ENCODE data around the gene ABCG4. TPM values are rescaled to one million over a fixed set of nuclear protein-coding genes. Genes with fewer than 3 reads are reported as not detected.
A peak's percentile ranks its signal among the peaks of the same experiment; 100 is the strongest.
"Not testable (repeated sequence)": the region's sequence is repeated elsewhere in the genome, so short reads cannot be mapped to it uniquely, and the experiment has no call there.

Gene ABCG4
- total and polyA plus RNA-seq, 11 donors, result 0.25 to 2.1 (median 0.98) TPM

DNA sequence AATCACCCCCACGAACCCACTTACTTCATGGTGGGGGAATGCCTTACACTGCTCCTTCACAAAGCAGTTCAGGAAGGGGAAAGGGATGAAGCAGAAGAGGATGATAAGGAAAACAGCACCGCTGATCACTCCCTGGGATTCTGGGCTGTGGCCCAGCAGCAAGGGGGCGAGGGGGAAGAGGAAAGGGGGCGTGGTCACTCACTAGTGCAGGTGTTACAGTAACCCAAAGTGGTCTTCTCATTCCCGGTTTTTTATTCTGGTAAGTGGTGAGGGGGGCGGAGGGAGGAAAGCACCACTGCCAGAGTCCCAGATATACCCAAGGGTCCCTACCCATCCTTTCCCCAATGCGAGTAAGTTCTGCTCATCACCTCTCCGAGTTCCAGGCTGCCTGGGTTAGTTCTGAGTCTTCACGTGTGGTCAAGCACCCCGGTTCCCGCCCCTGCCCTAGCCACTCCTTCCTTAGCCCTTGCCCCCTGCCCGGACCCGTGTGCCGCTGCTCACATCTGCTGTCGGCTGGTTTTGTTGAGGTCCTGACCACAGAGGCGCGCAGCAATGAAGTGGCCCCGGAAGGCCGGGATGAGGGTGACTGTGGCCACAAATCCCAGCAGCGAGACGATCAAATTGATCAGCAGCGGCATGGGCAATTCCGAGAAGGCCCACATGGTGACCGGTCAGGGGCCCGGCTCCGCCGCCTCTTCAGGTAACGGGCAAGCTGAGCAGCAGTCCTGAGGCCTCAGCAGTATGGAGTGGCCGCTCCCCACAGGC is 47.7 kb upstream of the ABCG4 start:
- intact Hi-C loops (cut with DNase I), result loop anchor here in 4 of 10 donors (5.0 to 10.0 kb wide), 4 partner anchors 96 to 234 kb away; partner anchors contain the start of genes MCAM (in 1 of the 4) and RNF26 (in 1 of the 4)
- ATAC-seq, result peak; percentile 5 to 23 (median 10)
- WGBS, 4 donors, result 2 to 3% (median 2%) methylated on average over 17 to 29 of the region's 29 CpGs

DNA sequence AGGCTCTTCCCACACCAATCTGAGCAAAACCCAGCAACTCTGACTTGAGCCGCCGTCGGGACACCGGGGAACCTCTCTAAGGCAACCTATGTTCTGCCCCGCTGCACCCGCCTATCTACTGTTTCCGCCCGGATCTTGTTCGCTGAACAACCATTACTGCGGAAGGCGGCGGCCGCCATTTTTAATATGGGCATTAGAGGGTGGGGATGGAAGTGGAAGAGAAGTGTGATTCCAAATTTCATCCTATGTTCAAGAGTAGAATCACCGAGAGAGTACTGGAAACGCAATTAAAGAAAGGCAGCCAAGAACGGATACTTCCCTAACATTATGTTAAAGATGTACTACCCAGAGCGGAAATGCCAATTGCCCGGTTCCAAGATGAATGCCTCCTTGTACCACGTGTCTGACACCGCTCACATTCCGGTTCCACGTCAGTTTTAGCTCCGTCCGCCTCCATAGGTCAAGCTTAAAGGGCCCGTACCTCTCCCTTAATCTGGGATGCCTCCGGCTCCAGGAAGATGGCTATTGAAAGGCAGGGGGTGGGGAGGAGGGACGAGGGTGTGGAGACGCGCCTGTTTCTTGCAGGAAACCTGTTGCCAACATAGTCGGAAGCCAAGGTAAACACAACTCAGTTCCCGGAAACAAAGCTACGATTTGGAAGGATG is 47.0 kb upstream of the ABCG4 start, which contains the start of gene DPAGT1:
TSS of gene DPAGT1 (minus strand) at position 95 of the 665 bp plus-strand sequence. CDS start 198 bp downstream, outside the sequence.
- no peak for TF ChIP-seq POLR2A (IDR thresholded peaks at IDR 0.05)
- TF ChIP-seq, protein P1, sequence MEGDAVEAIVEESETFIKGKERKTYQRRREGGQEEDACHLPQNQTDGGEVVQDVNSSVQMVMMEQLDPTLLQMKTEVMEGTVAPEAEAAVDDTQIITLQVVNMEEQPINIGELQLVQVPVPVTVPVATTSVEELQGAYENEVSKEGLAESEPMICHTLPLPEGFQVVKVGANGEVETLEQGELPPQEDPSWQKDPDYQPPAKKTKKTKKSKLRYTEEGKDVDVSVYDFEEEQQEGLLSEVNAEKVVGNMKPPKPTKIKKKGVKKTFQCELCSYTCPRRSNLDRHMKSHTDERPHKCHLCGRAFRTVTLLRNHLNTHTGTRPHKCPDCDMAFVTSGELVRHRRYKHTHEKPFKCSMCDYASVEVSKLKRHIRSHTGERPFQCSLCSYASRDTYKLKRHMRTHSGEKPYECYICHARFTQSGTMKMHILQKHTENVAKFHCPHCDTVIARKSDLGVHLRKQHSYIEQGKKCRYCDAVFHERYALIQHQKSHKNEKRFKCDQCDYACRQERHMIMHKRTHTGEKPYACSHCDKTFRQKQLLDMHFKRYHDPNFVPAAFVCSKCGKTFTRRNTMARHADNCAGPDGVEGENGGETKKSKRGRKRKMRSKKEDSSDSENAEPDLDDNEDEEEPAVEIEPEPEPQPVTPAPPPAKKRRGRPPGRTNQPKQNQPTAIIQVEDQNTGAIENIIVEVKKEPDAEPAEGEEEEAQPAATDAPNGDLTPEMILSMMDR (IDR thresholded peaks at IDR 0.05), result no peak
- Histone ChIP-seq H3K36me3 (peaks cover 0 to 22% (median 15%) of the 10 kb centered on the region in 9 donors), H3K27ac (peak within 1 kb of the TSS; percentile 78 to 97 (median 92)), H3K4me3 (peak within 1 kb of the TSS; percentile 56 to 94 (median 84)), H3K27me3 (no peaks in the 10 kb centered on the region), H3K9me3 (no peaks in the 10 kb centered on the region), H3K4me1 (peaks cover 8 to 43% (median 34%) of the 10 kb centered on the region in 12 donors)
- 0 to 1% (median 0%) methylated on average over 31 to 32 of the region's 32 CpGs for WGBS, 4 donors
- DNase-seq (peak; percentile 89 to 94 (median 92)), ATAC-seq (peak; percentile 93 to 97 (median 96))
- intact Hi-C loops (cut with DNase I), result loop anchor here in 4 of 10 donors (2.0 to 10.0 kb wide), 5 partner anchors 35 to 233 kb away; partner anchors contain the start of genes MCAM (in 1 of the 4), RNF26 (in 1 of the 4) and VPS11 (in 1 of the 4)

More for the DNA sequence above, 47.7 kb upstream of the ABCG4 start:
- TF ChIP-seq, protein P1 (IDR thresholded peaks at IDR 0.05), result no peak
- TF ChIP-seq POLR2A (IDR thresholded peaks at IDR 0.05), result no peak
- peak in 1 of 5 donors; percentile 70 for DNase-seq
- Histone ChIP-seq H3K9me3 (no peaks in the 10 kb centered on the region), H3K27ac (peak overlapping the region; percentile 78 to 97 (median 92)), H3K27me3 (no peaks in the 10 kb centered on the region), H3K4me1 (peaks cover 8 to 36% (median 27%) of the 10 kb centered on the region in 12 donors), H3K4me3 (peak overlapping the region; percentile 56 to 94 (median 84)), H3K36me3 (peaks cover 0 to 29% (median 21%) of the 10 kb centered on the region in 9 donors)

DNA sequence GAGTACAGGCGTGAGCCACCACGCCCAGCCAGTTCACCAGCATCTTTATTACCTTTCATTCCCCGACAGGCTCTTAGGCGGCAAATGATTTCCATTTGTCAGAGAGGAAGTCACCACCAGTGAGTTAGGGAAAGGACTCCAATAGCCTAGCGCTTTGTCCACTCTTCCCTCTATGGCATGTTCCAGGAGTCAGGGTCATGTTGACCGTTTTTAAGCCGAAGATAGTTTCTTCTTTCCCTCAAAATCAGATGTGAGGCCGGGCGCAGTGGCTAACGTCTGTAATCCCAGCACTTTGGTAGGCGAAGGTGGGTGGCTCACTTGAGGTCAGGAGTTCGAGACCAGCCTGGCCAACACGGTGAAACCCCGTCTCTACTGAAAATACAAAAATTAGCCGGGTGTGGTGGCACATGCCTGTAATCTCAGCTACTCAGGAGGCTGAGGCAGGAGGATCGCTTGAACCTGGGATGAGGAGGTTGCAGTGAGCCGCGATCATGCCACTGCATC is 45.6 kb upstream of the ABCG4 start:
- not testable (repeated sequence) for H3K27me3 ChIP-seq, H3K36me3 ChIP-seq, H3K9me3 ChIP-seq, DNase-seq, ATAC-seq
- H3K27ac ChIP-seq, result peak overlapping the region; percentile 78 to 97 (median 92)
- intact Hi-C loops (cut with DNase I), result loop anchor here in 4 of 10 donors (2.0 to 10.0 kb wide), 5 partner anchors 36 to 232 kb away; partner anchors contain the start of genes MCAM (in 1 of the 4), RNF26 (in 1 of the 4) and VPS11 (in 1 of the 4)
- peak overlapping the region in 11 of 12 donors; percentile 38 to 94 (median 86) for H3K4me3 ChIP-seq
- 77 to 82% (median 80%) methylated on average over 17 to 18 of the region's 18 CpGs for WGBS, 4 donors
- peaks cover 8 to 47% (median 38%) of the 10 kb centered on the region in 12 donors for H3K4me1 ChIP-seq

DNA sequence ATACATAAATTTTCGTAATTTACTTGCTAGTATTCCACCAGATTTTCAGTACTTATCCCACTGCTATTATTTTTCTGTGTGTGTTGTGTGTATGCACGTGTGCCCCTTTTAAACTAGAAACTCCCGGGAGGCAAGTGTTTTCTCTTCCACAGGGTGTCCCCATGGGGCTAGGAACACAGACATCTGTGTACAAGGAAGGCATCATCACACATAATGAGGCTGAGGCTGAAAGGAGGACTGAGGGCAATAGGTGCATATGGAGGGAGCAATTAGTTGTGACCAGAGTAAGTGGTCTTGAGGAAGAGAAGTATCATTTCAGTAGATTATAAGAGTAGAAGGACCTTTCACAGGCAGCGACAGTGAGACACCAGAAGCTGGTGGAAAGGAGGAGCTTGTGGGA is 45.1 kb upstream of the ABCG4 start:
- DNase-seq, result no peak

More for the DNA sequence above, 45.1 kb upstream of the ABCG4 start:
- peaks cover 8 to 53% (median 42%) of the 10 kb centered on the region in 12 donors for H3K4me1 ChIP-seq
- H3K4me3 ChIP-seq, result no peak overlapping the region
- no peaks in the 10 kb centered on the region for H3K27me3 ChIP-seq
- H3K36me3 ChIP-seq, result peaks cover 0 to 3% (median 0%) of the 10 kb centered on the region in 9 donors
- no peak for TF ChIP-seq POLR2A (IDR thresholded peaks at IDR 0.05)
- TF ChIP-seq, protein P1 (IDR thresholded peaks at IDR 0.05), result no peak
- ATAC-seq, result no peak
- H3K27ac ChIP-seq, result peak overlapping the region in 6 of 12 donors; percentile 23 to 97 (median 94)
- intact Hi-C loops (cut with DNase I), result loop anchor here in 4 of 10 donors (2.0 to 10.0 kb wide), 5 partner anchors 37 to 231 kb away; partner anchors contain the start of genes MCAM (in 1 of the 4), RNF26 (in 1 of the 4) and VPS11 (in 1 of the 4)
- WGBS, 4 donors, result 54 to 58% (median 55%) methylated on average over 4 of the region's 4 CpGs
- no peaks in the 10 kb centered on the region for H3K9me3 ChIP-seq
